ENCODE data around the gene LATS1.

- TF ChIP-seq CTCF (IDR thresholded peaks at IDR 0.05; ENCODE audit: poor library complexity, severe bottlenecking) (no peak), EZH2 (IDR thresholded peaks at IDR 0.05; ENCODE audit: borderline replicate concordance, insufficient read depth, low read length, poor library complexity, severe bottlenecking) (no peak)
Observed at GRCh38 chr6:149634315-149634714, 83.6 kb downstream of the LATS1 start.

All from neural cell (in vitro differentiated cells).